Hindlimb muscle (tissue), 1 donor: Measurements from ENCODE around the gene DMD. TPM values are rescaled to one million over a fixed set of nuclear protein-coding genes. Genes with fewer than 3 reads are reported as not detected.

ENCODE experiments used
- DNase-seq: peaks from one replicate; pipeline ENCODE4 v3.0.0-alpha.2; 2013
- polyA plus RNA-seq: library from polyadenylated mRNA; unstranded; fragments of 120-200 nt; gene quantifications from one replicate; pipeline ENCODE4 v1.2.1, GENCODE V29; 2013; ENCODE audit not compliant: insufficient read length

DMD gene
- polyA plus RNA-seq, 1 donor: 88.9 TPM

DNA sequence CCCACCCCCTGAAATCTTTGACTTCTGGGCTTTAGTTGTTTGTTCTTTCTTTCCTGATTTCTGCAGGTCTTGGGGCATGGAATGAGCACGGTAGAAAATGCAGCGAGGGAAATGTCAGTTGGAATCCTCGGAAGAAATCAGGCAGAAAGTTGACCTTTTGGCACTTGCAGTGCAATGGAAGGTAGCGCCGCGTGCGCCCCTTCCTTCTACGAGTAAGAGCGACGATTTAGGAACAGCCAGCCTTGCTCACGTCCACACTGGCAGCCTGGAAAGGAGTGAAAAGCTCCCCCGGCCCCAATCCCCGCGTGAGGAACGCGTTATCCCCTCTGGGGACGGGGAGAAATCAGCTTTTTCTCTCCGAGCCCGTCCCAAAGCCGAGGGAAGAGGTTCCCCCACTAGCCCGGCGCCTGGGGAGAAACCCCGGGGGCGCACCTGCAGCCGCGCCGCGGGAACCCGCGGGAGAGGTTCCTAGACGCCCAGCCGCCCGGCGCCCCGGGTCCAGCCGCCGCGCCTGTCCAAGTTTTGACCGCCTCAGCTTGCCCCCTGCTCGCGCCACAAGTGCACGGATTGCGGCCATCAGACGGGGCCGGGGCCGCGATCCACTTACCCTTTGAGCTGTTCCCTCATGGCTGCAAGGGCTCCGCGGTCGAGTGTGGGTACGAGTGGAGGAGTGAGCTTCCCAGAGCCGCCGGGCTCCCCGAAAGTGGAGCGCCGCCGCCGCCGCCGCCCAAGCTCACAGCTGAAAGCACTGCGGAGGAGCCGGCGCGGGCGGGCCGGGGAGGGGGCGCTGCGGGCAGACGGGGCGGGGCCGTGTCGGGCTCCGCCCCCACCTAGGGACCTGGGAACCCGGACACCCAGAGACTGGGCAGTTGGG is 1944.9 kb downstream of the DMD start:
- DNase-seq: peak; percentile 49

DNA sequence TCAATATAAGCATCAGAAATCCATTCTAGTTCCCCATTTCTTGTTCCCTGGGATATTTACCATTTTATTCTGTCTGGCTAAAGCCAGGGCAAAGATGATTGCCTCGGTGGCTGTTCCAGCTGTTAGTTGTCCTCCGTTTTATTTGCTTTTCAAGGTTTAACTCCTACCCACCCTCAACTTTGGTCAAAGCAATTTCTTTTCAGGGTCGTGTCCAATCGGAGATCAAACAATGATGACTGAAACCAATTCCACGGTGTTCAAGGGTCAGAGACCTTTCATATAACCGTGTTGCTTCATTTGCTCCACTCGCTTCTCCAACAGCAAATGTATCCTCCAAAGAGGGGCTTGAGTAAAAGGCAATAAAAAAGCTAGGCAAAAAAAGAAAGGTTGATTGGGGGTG is 1946.0 kb downstream of the DMD start:
- no peak for DNase-seq

GRCh38 chrX:31260351-31260750 is 1951.0 kb downstream of the DMD start:
- no peak for DNase-seq

DNA sequence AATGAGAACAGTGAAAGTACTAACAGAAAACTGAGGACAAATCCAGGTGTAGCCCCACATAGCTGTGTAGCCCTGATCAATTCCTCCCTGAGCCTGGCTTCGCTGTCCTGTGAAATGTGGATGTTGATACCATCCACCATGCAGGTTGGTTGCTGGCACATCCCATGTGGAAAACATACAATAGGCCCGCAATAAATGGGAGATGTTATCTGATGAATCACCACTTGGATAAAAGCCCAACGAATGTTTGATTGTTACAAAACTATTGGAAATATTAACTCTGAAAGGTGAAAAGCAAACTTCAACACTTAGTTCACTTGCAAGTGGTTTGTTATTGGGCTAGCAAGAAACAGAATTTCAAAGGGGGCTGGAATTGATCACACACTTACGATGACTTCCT is 1953.2 kb downstream of the DMD start:
- no peak for DNase-seq

GRCh38 chrX:31255310-31256033 is 1955.9 kb downstream of the DMD start:
- no peak for DNase-seq

- no peak for DNase-seq
Observed at GRCh38 chrX:31252133-31252532, 1959.2 kb downstream of the DMD start.

GRCh38 chrX:31251336-31251735 is 1960.0 kb downstream of the DMD start:
- no peak for DNase-seq

- no peak for DNase-seq
Observed at GRCh38 chrX:31245714-31246113, 1965.6 kb downstream of the DMD start.

GRCh38 chrX:31243804-31244203 is 1967.5 kb downstream of the DMD start:
- no peak for DNase-seq

DNA sequence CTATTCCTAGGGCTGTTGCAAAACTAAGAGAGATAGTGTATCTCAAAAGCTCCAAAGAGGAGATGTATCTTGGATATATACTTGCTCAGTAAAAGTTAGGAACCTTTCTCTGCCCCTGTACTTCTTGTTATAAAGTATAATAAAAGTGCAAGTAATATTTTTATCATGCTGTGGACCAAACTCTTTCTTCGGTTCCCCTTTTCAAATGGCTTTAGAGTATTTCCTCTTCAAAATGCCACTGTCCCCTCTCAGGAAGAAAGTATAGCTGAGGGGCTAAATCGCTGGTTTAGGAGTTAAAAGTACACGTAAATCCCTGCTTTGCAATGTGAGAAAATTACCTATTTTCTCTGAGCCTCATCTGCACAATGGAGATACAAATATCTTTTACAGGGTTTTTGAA is 1970.4 kb downstream of the DMD start:
- DNase-seq: no peak

- DNase-seq: no peak
Observed at GRCh38 chrX:31237189-31237588, 1974.2 kb downstream of the DMD start.

GRCh38 chrX:31236231-31236630 is 1975.1 kb downstream of the DMD start:
- no peak for DNase-seq

DNA sequence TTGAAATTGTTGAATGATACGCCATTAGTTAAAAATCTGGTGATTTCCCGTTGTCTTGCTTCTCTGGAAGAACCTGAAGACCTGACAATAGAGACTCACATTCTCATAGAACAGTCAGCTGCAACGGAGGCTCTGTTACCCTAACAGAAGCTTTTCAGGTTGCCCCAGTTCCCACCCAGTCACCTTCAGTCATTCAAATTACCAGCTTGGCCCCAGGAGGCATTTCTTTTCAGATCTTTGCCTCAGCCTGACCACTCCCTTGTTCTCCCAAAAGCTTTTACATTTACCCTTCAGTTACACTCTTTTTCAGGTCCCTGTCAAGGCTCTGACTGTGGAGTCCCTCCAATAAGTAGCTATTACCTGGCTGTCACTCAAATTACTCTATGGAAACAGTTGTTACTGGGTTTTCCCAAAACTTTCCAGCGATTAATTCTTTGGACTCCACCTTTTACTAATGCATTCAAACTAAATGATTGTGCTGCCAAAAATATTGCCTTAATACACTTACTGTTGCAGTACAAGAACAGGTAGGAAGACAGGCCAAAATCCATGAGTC is 1977.3 kb downstream of the DMD start:
- DNase-seq: no peak

DNA sequence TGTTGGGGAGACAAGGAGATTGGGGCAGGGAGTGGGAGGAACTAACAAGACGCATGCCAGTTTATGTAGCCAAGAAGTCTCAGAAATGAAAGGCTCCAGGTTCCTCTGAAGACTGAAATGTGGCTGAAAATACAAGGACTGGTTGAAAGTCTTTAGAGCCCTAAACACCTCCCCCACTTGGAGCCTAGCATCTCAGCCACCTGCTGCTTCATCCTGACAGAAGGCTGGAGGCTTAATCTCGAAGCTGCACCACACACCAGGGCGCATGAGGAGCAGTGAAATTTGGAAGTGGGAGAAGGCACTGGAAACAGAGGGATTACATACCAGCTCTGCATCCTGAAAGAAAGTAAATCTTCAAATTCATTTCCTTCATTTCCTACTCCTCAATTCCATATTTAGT is 1978.8 kb downstream of the DMD start:
- DNase-seq: no peak

GRCh38 chrX:31228909-31229308 is 1982.4 kb downstream of the DMD start:
- DNase-seq: no peak

GRCh38 chrX:31228415-31228832 is 1982.9 kb downstream of the DMD start:
- peak; percentile 86 for DNase-seq

GRCh38 chrX:31227250-31227649 is 1984.1 kb downstream of the DMD start:
- DNase-seq: no peak

- DNase-seq: no peak
Observed at GRCh38 chrX:31225819-31226218, 1985.5 kb downstream of the DMD start.

GRCh38 chrX:31224381-31225012 is 1986.9 kb downstream of the DMD start:
- no peak for DNase-seq

DNA sequence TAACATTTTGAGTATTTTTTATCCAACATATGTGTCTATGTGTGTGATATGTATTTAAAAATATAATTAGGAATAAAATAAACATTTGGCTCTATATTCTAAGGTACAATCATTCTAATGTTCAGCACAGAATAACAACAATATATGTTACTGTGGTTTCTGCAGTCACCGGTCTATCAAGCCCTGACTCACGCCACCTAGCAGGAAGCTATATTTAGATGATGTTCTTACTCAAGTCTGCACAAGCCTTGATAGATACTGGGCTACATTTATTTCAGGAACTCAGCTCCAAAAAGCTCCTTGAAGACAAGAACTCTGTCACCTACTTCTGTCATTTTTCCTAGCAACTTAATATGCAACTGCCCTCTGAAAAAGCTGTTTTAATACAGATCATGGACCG is 1987.5 kb downstream of the DMD start:
- no peak for DNase-seq

- DNase-seq: no peak
Observed at GRCh38 chrX:31222946-31223345, 1988.4 kb downstream of the DMD start.

- DNase-seq: no peak
Observed at GRCh38 chrX:31219174-31219573, 1992.2 kb downstream of the DMD start.

DNA sequence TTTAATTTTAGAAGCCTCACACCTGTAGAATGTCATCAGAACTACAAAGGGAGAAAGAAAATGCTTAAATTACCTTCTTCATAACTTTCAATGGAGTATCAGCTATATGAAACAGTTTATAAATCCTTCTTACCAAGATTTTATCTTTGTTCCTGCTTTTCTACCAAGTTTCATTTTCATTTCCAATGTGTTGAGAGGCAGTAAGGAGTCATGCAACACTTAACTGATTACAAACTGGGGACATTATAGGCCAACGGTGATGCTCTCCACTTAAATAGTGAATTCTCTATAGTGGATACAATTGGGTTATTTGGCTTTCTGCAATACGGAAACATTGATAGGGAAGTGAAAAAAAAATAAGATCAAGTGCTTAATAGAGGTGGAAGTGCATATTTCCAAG is 1994.3 kb downstream of the DMD start:
- no peak for DNase-seq
